ENCODE measurements around the gene SERPINF2.

SERPINF2 gene

GRCh38 chr17:1766382-1767135, 23.9 kb downstream of the SERPINF2 start (continued):
- TF ChIP-seq ZNF629 (tag by site-specific recombination; IDR thresholded peaks at IDR 0.05) (0 out of 2 replicates have a peak, but pooled peaks have one; percentile 21), BCL6B (tag by site-specific recombination; IDR thresholded peaks at IDR 0.05) (no peak), ZNF623 (tag by site-specific recombination; IDR thresholded peaks at IDR 0.05) (peak; percentile 48; the same call in 1 of the 2 replicates), ZBTB11 (tag by site-specific recombination; conservative IDR thresholded peaks at IDR 0.05; ENCODE audit: low read depth) (peak; percentile 66), KLF1 (tag by site-specific recombination; IDR thresholded peaks at IDR 0.05) (0 out of 2 replicates have a peak, but pooled peaks have one; percentile 36), ZNF785 (tag by site-specific recombination; IDR thresholded peaks at IDR 0.05) (no peak), ZNF221 (tag by site-specific recombination; IDR thresholded peaks at IDR 0.05; ENCODE audit: borderline replicate concordance) (no peak), ZNF626 (tag by site-specific recombination; IDR thresholded peaks at IDR 0.05) (no peak), ZNF24 (tag by site-specific recombination; IDR thresholded peaks at IDR 0.05) (no peak)

- H3K27ac ChIP-seq (ENCODE audit: extremely low read depth, low read depth, low read length) = no peak overlapping the region
- peaks cover 0 to 24% of the 10 kb centered on the region in 2 experiments; a peak in 1 of 3 replicates for H3K36me3 ChIP-seq (ENCODE audit: control insufficient read depth in 2 of 2, insufficient read depth in 1 of 2, low read length in 2 of 2)
- H3K4me1 ChIP-seq (ENCODE audit: control insufficient read depth, insufficient read depth, low read length) = peaks cover 6% of the 10 kb centered on the region
- TF ChIP-seq ZNF530 (tag by site-specific recombination; IDR thresholded peaks at IDR 0.05; ENCODE audit: low read depth) = no peak
- no peak for TF ChIP-seq ZNF335 (tag by site-specific recombination; conservative IDR thresholded peaks at IDR 0.05)
- no peak for TF ChIP-seq ZNF239 (tag by site-specific recombination; IDR thresholded peaks at IDR 0.05)
- TF ChIP-seq ZFP37 (tag by site-specific recombination; IDR thresholded peaks at IDR 0.05) = no peak
- TF ChIP-seq ZNF768 (tag by site-specific recombination; IDR thresholded peaks at IDR 0.05) = no peak
- no peak for TF ChIP-seq ZNF529 (tag by site-specific recombination; IDR thresholded peaks at IDR 0.05; ENCODE audit: insufficient replicate concordance)
- TF ChIP-seq KLF16 (tag by site-specific recombination; IDR thresholded peaks at IDR 0.05) = no peak
- no peak for TF ChIP-seq SCRT2 (tag by site-specific recombination; IDR thresholded peaks at IDR 0.05)
- TF ChIP-seq TCF7L2 (IDR thresholded peaks at IDR 0.05; ENCODE audit: borderline replicate concordance, low read depth, low read length) = no peak
- TF ChIP-seq SP7 (tag by site-specific recombination; IDR thresholded peaks at IDR 0.05) = no peak
- no peak for TF ChIP-seq ZNF837 (tag by site-specific recombination; IDR thresholded peaks at IDR 0.05)
- no peak for TF ChIP-seq ZNF366 (tag by site-specific recombination; conservative IDR thresholded peaks at IDR 0.05)
- TF ChIP-seq ZNF223 (tag by site-specific recombination; IDR thresholded peaks at IDR 0.05) = no peak
- TF ChIP-seq, protein P1, sequence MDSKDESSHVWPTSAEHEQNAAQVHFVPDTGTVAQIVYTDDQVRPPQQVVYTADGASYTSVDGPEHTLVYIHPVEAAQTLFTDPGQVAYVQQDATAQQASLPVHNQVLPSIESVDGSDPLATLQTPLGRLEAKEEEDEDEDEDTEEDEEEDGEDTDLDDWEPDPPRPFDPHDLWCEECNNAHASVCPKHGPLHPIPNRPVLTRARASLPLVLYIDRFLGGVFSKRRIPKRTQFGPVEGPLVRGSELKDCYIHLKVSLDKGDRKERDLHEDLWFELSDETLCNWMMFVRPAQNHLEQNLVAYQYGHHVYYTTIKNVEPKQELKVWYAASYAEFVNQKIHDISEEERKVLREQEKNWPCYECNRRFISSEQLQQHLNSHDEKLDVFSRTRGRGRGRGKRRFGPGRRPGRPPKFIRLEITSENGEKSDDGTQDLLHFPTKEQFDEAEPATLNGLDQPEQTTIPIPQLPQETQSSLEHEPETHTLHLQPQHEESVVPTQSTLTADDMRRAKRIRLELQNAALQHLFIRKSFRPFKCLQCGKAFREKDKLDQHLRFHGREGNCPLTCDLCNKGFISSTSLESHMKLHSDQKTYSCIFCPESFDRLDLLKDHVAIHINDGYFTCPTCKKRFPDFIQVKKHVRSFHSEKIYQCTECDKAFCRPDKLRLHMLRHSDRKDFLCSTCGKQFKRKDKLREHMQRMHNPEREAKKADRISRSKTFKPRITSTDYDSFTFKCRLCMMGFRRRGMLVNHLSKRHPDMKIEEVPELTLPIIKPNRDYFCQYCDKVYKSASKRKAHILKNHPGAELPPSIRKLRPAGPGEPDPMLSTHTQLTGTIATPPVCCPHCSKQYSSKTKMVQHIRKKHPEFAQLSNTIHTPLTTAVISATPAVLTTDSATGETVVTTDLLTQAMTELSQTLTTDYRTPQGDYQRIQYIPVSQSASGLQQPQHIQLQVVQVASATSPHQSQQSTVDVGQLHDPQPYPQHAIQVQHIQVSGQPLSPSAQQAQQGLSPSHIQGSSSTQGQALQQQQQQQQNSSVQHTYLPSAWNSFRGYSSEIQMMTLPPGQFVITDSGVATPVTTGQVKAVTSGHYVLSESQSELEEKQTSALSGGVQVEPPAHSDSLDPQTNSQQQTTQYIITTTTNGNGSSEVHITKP (tag by site-specific recombination; IDR thresholded peaks at IDR 0.05) = no peak
- ChIA-PET CTCF (interaction anchor here (0.6 to 3.2 kb wide), 2 partner anchors 16 to 47 kb away, joined by 3 to 16 read pairs; no protein-coding TSS in a partner anchor), POLR2A (interaction anchor here (1.2 kb wide), 1 partner anchor 11 kb away, joined by 3 read pairs; no protein-coding TSS in a partner anchor)
- no peaks in the 10 kb centered on the region for H3K9me3 ChIP-seq (ENCODE audit: control insufficient read depth, insufficient read depth, low read depth, low read length)
- H3K4me3 ChIP-seq (ENCODE audit: low read depth, low read length) = no peak overlapping the region
Observed at GRCh38 chr17:1767358-1767757, 24.7 kb downstream of the SERPINF2 start.
